Forelimb muscle (tissue), 1 donor: ENCODE data around the gene DAB2IP. TPM values are rescaled to one million over a fixed set of nuclear protein-coding genes. Genes with fewer than 3 reads are reported as not detected.

Source experiments
- DNase-seq: peaks from one replicate; pipeline ENCODE4 v3.0.0-alpha.2; 2013; ENCODE audit warnings: low read depth
- polyA plus RNA-seq: library from polyadenylated mRNA; unstranded; fragments of 120-200 nt; gene quantifications from one replicate; pipeline ENCODE4 v1.2.1, GENCODE V29; 2013; ENCODE audit not compliant: insufficient read length

DAB2IP gene
- polyA plus RNA-seq, 1 donor: 41.0 TPM

DNA sequence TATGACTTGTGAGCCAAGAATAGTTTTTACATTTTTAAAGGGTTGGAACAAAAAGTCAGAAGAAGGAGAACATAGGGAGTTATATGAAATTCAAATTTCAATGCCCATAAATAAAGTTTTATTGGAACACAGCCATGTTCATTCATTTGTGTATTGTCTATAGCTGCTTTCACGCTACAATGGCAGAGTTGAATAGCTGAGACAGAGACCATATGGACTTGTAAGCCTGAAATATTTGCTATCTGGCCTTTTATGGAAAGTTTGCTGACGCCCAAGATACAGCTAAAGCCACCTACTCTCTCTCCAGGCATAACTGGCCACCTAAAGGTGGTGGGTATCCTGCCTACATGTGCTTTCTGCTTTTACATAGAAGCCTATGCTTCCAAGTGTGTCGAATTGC is 10.9 kb downstream of the DAB2IP start:
- DNase-seq: no peak

DNA sequence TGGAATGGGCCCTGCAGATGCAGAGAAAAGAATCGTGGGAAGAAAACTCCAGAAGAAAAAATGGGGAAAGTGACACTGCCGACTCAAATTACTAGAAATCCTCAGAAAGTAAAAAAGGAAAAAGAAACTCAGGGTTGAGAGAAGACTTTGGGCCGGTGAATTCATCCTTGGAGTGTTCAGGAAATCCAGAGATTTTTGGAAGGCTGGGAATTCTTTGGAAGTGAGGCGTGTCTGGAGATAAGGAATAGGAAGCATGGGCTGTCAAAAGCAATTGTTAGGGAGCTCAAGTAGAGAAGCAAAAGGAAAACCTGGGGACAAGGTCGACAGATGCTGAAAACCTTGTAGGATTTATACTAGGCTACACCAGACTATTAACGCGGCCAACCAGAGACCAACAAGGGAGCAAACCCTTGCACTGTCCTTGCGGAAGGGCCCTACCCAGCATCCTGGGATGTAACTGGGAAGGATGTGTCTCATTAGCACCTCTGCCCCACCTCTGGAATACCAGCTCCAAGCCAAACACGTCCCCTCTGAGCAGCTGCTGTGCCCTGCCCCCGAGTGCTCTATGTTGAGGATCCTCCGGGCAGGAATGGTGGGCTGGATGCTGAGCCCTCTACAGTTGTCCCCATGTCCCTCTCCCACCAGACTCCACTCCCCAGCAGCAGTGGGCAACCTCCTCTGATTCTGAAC is 11.6 kb downstream of the DAB2IP start:
- no peak for DNase-seq

DNA sequence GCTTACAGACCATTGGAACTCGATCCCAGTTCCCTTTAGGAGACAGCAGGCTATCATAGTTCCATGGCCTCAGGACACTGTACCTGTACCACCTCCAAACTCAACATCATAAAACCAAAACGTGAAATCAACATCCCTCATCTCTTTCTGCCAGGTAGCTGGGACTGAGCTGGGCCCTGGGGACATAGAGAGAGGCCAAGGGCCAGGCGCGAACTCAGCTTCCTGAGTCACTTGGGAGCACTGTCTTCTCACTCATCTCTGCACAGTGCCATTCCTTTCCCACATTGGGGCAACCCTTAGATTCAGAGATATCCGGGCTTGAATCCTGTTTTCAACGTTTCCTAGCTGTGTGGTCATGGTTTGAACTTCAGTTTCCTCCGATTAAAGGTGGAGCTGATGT is 12.2 kb downstream of the DAB2IP start:
- no peak for DNase-seq

DNA sequence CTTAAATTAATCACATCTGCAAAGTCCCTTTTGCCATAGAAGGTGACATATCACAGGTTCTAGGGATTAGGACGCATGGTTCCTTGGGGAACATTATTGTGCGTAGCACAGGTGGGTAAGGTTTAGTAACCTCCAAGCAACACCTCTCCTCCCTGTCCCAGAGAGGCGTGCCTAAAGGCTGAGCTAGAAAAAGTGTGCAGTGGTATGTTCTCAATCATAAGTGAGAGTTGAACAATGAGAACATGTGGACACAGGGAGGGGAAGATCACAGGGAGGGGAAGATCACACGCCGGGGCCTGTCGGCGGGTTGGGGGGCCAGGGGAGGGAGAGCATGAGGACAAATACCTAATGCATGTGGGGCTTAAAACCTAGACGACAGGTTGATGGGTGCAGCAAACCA is 14.9 kb downstream of the DAB2IP start:
- DNase-seq: no peak

DNA sequence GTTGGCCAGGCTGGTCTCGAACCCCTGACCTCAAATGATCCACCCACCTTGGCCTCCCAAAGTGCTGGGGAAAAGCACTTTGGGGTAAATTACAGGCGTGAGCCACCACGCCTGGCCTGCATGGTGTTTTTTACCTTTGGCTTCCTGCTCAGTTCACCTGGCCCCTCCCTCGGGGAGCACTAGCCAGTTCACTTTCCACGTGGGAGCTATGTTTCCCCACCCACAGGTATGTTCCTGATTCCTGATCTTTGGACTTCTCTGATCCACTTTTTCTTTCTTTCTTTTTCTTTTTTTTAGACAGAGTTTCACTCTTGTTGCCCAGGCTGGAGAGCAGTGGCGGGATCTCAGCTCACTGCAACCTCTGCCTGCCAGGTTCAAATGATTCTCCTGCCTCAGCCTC is 15.8 kb downstream of the DAB2IP start:
- no peak for DNase-seq

DNA sequence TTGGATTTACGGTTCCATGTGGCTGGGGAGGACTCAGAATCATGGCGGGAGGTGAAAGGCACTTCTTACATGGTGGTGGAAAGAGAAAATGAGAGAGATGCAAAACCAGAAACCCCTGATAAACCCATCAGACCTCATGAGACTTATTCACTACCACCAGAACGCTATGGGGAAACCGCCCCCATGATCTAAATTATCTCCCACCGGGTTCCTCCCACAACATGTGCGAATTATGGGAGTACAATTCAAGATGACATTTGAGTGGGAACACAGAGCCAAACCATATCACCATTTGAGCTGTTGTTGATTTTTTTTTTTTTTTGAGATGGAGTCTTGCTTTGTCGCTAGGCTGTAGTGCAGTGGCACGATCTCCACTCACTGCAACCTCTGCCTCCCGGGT is 16.5 kb downstream of the DAB2IP start:
- no peak for DNase-seq

DNA sequence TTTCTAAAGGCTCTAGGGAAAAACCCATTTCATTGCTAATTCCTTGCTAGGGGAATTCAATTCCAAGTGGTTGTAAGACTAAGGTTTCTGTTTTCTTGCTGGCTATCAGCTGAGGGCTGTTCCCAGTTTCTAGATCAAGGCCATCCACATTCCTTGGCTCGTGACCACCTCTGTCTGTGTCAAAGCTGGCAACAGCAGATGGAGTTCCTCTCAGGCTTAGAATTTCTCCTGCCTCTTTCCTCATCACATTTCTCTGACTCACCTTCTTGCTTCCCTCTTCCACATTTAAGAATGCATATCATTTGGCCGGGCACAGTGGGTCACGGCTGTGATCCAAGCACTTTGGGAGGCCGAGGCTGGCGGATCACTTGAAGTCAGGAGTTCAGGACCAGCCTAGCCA is 19.0 kb downstream of the DAB2IP start:
- DNase-seq: no peak

DNA sequence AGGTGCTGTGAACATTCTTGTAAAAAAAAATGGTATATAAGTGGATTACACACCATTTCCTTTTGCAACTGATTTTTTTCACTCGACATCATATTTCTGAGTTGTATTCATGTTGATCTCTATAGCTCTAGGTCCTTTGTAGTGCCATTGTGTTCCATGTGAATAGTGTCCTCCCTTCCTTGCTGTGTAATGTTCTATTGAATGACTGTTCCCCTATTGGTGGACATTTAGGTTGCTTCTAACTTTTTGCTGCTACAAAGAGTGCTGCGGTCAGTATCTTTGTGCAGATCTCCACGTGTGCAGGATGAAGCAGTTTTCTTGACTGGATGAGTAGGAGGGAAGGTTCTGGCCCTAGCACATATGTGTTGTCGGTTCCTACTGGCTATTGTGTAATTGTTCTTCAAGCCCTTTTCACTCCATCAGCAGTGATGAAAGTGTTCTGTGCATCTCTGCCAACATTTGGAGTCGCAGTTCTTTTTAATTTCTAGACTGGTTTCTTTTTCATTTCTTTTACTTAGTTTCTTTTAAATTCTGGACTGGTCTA is 20.2 kb downstream of the DAB2IP start:
- no peak for DNase-seq

DNA sequence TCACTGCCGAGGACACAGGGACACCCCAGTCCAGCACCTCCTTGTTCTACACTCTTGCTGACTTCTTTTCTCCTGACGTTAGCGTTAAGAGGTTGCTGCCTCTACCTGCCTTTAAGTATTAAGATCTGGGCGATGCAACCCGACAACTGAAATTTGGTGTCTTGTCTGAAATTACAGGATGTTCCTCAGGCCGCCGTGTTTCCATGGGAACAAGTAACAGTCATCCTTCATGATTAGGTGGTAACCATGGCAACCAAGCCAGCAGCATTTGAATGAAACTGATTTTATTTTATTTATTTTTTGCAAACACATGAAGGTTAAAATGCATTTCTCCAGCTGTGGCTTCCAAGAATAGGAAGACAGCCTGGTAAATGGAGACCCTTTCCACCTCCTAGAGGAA is 20.8 kb downstream of the DAB2IP start:
- DNase-seq: no peak

DNA sequence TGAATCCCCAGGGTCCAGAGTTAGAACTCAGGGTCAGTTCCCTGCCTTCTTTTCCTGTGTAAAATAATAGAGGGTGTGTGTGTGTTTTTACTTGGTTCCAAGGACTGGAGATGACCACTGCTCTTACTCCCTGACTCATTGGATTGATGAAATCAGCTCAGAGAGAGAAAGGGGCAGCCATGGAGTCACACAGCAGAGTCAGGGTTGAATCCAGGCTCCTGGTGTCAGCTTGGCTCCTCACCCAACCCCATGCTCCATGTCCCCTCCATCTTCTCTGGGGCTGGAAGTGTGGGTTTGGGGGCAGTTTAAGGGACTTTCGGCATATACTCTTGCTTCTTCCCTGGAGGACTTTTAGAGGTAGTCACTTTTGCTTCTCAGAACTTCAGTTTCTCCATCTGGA is 21.6 kb downstream of the DAB2IP start:
- no peak for DNase-seq

DNA sequence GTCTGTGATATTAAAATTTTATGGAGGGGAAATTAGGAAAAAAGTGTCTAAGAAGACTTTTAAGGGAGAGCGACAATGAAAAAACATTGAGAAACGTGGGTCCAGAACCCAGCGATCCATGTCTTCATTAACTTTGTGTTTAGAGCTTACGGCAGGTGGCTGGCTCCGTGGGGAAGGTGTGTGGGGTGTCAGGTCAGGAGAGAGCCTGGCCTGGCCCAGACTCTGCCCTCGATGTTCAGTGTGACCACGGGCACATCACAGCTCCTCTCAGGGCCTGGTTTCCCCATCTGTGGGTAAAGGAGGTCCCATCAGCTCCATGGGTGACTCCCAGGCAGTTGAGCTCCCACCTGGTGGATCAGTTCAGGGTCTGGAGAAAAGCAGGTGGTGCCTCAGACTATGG is 22.1 kb downstream of the DAB2IP start:
- DNase-seq: no peak

DNA sequence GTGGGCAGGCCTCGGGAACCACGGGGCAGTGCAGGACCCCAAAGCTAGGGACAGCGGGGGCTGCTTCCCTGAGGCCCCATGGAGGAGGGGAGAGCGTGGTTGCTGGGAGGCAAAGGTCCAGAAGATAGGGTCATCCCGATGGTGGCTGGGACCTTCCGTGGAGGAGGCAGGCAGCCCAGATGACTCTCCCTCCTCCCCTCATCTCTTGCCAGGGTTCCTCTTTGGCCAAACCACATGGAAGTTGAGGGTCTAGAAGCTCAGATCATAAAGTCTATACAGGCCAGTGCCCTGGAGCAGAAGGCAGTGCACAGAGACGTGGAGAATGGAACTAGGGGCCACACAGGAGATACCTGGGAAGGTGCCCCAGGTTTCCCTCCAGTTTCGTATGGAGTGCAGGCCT is 22.6 kb downstream of the DAB2IP start:
- DNase-seq: no peak

DNA sequence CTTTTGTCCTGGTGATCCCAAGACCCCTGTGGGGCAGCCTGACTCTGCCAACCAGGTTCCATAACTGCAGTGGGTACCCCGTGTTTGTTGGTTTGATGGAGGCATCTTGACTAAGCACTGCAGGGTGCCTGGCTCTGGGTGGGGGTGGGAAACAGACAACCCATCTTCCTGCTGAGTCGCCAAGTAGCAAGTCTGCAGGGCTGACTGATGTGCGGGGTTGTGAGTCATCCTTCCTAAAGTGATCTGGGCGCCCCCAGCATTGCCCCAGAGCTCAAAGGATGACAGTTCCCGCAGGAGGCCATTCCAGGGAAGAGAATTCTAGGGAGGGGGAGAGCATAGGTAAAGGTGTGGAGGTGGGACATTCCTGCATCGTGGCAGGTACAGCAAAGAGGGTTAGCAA is 23.5 kb downstream of the DAB2IP start:
- no peak for DNase-seq

DNA sequence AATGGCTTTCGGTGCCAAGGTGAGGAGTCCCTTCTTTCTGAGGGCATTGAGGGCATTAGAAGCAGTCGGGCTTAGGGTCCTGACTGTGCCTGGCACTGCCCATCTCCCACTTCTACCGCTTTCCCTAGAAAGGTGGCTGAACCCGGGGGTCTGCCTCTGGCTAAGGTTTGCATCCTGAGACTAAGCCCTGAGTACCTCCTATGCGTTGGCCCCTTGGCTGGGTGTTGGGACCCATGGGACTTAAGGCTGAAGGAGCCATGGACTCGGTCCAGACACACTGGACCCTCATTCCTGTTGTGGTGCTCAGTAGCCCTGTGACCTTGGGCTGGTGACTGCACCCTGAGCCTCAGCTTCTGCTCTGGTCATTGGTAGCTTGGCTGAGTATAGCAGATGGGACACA is 23.9 kb downstream of the DAB2IP start:
- no peak for DNase-seq

DNA sequence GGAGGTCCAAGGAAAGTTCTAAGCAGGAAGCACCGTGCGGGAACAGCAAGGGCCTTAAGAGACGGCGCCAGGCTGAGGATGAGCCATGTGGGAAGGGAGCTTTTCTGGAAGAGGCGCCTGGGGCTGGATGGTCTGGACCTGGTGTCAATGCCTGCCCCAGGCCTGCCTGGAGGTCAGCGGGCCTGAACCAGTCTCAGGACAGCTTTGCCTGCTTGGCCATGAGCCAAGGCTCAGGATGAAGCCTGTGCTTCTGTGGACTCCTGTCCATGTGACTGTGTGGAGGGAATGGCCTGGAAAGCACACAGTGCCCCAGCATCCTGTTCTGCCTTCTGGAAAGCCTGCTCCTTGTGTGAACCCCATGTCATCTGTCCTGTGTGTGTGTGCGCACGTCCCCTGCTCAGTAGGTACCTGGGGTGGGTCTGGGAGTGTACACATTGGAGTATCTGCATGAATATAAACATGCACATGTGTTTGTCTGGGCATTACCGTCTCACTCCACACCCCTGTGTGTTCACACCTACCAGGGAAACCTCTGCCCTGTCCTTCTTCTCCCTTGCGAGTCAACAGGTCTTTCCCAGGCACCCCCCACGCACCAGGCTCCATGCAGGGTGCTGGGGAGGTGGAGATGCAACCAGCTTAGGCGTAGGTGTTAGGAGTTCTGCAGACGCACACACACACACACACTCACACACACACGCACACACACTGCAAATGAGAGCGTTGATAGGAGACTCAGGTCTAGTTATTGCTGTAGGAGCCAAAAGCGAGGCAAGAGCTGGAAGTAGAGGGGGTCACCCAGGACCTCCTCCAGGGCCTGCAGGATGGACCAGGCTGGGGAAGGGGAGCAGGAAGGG is 24.8 kb downstream of the DAB2IP start:
- no peak for DNase-seq

DNA sequence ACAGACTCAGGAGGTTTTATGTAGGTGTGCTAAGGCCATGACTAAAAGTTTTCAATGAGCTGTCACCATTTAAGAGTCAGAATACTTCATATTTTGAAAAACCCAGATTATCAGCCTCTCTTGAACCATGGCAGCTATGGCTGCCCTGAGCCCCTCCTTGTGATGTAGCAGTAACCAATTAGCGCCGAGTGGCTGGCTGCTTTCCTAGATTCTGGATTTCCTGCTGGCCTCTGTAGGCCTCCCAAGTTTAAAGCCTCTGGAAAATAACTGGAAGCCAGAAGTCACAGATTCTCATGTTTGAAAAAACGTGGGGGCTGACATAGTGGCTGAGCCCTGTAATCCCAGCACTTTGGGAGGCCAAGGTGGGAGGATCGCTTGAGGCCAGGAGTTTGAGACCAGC is 25.5 kb downstream of the DAB2IP start:
- DNase-seq: no peak

DNA sequence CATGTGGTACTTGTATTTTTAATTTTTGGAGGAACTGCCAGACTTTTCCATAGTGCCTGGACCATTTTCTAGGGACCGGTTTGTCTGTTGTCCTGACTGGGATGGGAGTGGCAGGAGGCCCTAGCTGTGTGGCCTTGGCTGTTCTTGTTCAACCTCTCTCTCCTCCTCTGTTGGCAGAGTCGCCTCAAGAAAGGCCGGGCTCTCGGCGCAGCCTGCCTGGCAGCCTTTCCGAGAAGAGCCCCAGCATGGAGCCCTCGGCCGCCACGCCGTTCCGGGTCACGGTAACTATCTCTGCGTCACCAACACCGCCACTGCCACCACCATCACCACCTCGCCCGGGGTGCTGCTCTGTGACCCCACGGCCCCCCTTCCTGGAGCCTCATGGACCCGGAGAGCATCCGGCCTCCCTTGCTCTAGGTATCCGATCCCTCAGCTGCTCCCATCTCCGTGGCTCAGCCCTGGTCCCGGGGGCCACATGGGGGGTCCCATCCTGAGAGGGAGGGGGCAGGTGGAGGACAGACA is 27.1 kb downstream of the DAB2IP start:
- DNase-seq: no peak

DNA sequence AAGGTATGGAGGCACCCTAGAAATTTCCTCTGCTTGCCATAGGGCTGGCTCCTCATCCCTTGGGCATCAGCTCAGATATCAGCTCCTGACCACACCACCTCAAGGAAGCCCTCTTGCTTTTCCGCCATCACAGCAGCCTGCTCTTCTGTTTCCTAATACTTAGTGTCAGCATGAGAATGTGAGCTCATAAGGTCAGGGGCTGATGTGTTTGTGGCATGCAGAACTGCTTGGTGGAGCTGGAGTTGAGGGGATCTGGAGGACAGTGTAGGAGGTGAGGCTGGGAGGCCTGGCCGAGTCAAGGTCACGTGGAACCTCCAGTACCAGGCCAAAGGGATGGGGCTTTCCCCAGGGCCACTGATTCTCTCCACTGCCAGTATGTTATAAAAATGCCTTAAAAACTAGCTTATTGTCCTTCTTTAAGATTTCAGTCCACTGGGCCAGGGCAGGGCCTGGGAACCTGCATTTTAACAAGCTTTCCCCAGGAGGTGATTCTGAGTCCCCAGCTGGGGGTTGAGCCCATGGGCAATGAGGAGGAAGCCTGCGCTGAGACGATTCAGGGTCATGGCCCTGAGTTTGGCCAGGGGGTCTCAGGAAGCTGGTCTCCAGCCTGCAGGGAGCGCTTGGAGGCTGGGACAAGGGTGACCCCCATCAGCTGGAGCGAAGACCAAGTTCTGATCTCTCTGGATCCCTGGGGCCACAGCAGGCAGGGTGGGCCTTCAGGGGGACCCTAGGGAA is 28.6 kb downstream of the DAB2IP start:
- DNase-seq: no peak

DNA sequence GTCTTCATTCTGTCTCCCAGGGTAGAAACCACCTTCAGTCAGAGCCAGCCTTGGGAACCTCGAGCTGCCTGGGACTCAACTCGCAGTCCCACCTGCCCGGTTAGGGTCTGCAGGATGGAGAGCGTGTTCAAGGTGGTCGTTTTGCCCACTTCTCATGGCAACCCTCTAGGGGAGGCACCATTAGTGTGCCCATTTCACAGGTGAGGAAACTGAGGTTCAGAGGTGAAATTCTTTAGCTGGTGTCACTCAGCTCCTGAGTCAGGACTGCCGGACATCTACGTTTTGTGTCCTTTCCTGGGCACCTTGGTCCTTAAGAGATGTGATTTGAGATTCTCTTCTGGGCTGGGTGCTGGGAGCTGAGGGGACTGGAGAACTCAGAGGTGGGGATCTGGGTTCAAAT is 30.0 kb downstream of the DAB2IP start:
- no peak for DNase-seq

DNA sequence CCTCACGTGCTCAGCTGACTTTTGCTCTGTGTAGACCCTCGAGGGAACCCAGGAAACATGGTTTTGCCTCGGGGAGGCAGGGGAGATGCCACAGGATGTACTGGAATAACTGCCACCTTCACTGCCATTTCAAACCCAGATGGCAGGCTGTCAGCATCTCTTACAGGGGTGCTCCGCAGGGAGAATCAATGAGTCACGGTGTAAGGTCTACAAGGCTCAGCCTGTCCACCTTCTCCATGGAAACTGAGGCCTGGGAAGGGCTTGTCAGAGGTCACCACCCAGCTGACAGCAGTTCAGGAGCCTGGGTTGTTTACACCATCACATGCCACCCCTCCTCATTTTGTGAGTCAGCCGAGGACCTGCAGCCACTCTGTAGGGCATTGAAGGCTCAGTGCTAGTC is 30.8 kb downstream of the DAB2IP start:
- no peak for DNase-seq

DNA sequence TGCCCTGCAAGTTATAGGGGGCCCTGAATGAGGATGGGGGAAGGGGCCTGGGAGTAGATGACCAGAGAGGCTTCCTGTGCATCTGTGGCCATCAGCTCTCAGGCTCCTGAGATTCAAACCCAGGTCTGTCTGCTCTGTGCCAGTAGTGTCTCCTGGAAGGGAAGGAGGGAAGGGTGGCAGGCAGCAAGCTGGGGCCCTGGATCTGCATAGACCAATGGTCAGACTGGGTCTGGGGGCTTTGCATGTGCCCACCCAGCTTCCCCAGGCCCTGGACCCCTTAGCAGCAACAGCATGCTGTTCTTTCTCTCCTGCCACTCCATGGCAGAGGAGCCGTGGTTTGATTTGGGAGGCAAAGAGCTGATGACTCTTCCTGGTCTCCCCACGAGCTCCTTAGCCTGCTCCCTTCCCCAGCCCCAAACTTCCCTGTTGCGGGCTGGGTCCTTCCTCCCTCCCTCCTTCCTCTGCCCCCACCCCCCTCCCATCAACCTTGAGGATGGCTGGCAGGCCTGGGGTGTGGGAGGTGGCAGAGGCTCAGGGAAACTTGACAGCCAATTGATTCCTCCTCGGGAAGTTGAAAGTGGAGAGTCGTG is 31.6 kb downstream of the DAB2IP start:
- DNase-seq: no peak

DNA sequence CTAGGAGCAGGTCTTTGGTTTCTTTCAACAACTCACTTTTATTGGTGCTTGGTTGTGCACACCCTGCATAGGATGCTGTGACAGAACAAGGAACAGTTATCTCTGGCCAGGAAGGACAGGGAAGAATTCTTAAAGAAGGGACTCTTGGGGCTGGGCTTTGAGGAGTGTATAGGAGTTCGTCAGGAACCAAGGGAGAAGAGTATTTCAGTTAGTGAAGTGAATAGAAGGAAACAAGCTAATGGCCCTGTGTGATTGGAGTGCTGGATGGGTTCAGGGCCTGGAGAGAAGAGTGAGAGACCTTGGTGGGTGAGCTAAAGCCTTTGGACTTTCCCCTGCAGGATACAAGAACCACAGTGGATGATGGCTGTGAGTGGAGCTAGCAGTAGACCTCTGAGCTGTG is 32.2 kb downstream of the DAB2IP start:
- no peak for DNase-seq
